ENCODE results near the gene DSCAM. TPM values are rescaled to one million over a fixed set of nuclear protein-coding genes. Genes with fewer than 3 reads are reported as not detected.

Gene DSCAM
- total and polyA plus RNA-seq, 2 experiments from 2014 or later: 0.07 TPM; not detected in 1

GRCh38 chr21:40505244-40505643 lies 341.7 kb downstream of the DSCAM start:
- Histone ChIP-seq H4K20me1 (replicated peaks; ENCODE audit: insufficient read depth) (no peaks in the 10 kb centered on the region), H3K36me3 (ENCODE audit: insufficient read depth) (no peaks in the 10 kb centered on the region), H3K27ac (ENCODE audit: low read depth) (no peak overlapping the region), H3F3A (replicated peaks; ENCODE audit: low read depth) (no peaks in the 10 kb centered on the region), H3K27me3 (ENCODE audit: insufficient read depth) (no peaks in the 10 kb centered on the region), H3K79me2 (replicated peaks; ENCODE audit: insufficient read depth) (no peaks in the 10 kb centered on the region), H3K4me2 (no peak overlapping the region), H3K4me1 (ENCODE audit: insufficient read depth) (no peaks in the 10 kb centered on the region), H2AFZ (no peak overlapping the region), H3K4me3 (no peak overlapping the region), H3K9me2 (ENCODE audit: insufficient read depth) (no peaks in the 10 kb centered on the region)
- DNase-seq (ENCODE audit: low spot score): no peak
- no peak for ATAC-seq
- Mint-ChIP-seq H3K4me1 (no peaks in the 10 kb centered on the region), H3K27ac (no peak overlapping the region), H3K36me3 (ENCODE audit: low read depth) (peaks cover 3% of the 10 kb centered on the region; the same call in 1 of the 3 replicates), H3K9me3 (peaks cover 82% of the 10 kb centered on the region), H3K4me3 (no peak overlapping the region), H3K27me3 (ENCODE audit: insufficient read depth, low read depth, poor library complexity) (peaks cover 4% of the 10 kb centered on the region)
- TF ChIP-seq REST (IDR thresholded peaks at IDR 0.05; ENCODE audit: unreplicated experiment): no peak

- peak; percentile 1 for DNase-seq (ENCODE audit: low spot score)
- no peaks in the 10 kb centered on the region for H3K4me1 Mint-ChIP-seq
- Histone ChIP-seq H3F3A (replicated peaks; ENCODE audit: low read depth) (no peaks in the 10 kb centered on the region), H3K79me2 (replicated peaks; ENCODE audit: insufficient read depth) (no peaks in the 10 kb centered on the region), H3K4me1 (ENCODE audit: insufficient read depth) (no peaks in the 10 kb centered on the region), H4K20me1 (replicated peaks; ENCODE audit: insufficient read depth) (no peaks in the 10 kb centered on the region), H3K27me3 (ENCODE audit: insufficient read depth) (no peaks in the 10 kb centered on the region), H2AFZ (no peak overlapping the region), H3K36me3 (ENCODE audit: insufficient read depth) (no peaks in the 10 kb centered on the region), H3K4me3 (no peak overlapping the region), H3K27ac (ENCODE audit: low read depth) (no peak overlapping the region), H3K9me2 (ENCODE audit: insufficient read depth) (no peaks in the 10 kb centered on the region), H3K4me2 (no peak overlapping the region)
- no peaks in the 10 kb centered on the region; the same call in 2 of the 3 replicates for H3K36me3 Mint-ChIP-seq (ENCODE audit: low read depth)
- no peak overlapping the region for H3K27ac Mint-ChIP-seq
- peaks cover 4% of the 10 kb centered on the region for H3K27me3 Mint-ChIP-seq (ENCODE audit: insufficient read depth, low read depth, poor library complexity)
- no peak overlapping the region for H3K4me3 Mint-ChIP-seq
- peaks cover 79% of the 10 kb centered on the region for H3K9me3 Mint-ChIP-seq
- ATAC-seq: no peak
- no peak for TF ChIP-seq STAT1 (IDR thresholded peaks at IDR 0.05; ENCODE audit: unreplicated experiment)
- TF ChIP-seq CTCF (conservative IDR thresholded peaks at IDR 0.05; ENCODE audit: low read depth in 2 of 2): no peak
- TF ChIP-seq ETS1 (IDR thresholded peaks at IDR 0.05): no peak
- no peak for TF ChIP-seq JUNB (IDR thresholded peaks at IDR 0.05; ENCODE audit: unreplicated experiment)
- no peak for TF ChIP-seq EZH2phosphoT487 (IDR thresholded peaks at IDR 0.05; ENCODE audit: unreplicated experiment)
- TF ChIP-seq ZNF114 (CRISPR knock-in tag; IDR thresholded peaks at IDR 0.05): no peak
- no peak for TF ChIP-seq NANOG (IDR thresholded peaks at IDR 0.05; ENCODE audit: borderline replicate concordance)
- TF ChIP-seq POLR2AphosphoS5 (IDR thresholded peaks at IDR 0.05; ENCODE audit: low read depth): no peak
- TF ChIP-seq ZNF462 (CRISPR knock-in tag; IDR thresholded peaks at IDR 0.05): no peak
Measured at GRCh38 chr21:40504825-40505224, 342.1 kb downstream of the DSCAM start.

All from GM23338 (cell line).